Natural killer cell (primary cell): ENCODE data around the gene KIRREL1. TPM values are rescaled to one million over a fixed set of nuclear protein-coding genes. Genes with fewer than 3 reads are reported as not detected.

ENCODE experiments used
- ATAC-seq, 3 donors: fragments of 150-1000 bp in 2 of 3; fragments of 200-7000 bp in 1 of 3; cut with Tn5 transposase; 1 replicate in 1 of 3; 2 replicates in 2 of 3; pipeline ENCODE4 v1.10.0; 2021; ENCODE audit warnings: mild to moderate bottlenecking in 2 of 3, moderate library complexity in 2 of 3
- DNase-seq, 2 donors: peaks; one replicate each; pipeline versions ENCODE4 v3.0.0 to v3.0.0-alpha.2; 2013 to 2021; ENCODE audit warnings: mixed read lengths in 1 of 2
- H3K27ac ChIP-seq: one replicate; pipeline ENCODE4 v1.5.1; 2013; ENCODE audit warnings: mild to moderate bottlenecking, low read length
- H3K27me3 ChIP-seq: one replicate; pipeline ENCODE4 v1.6.1; 2013; ENCODE audit warnings: low read length; ENCODE audit not compliant: control insufficient read depth, insufficient read depth
- H3K36me3 ChIP-seq: one replicate; pipeline ENCODE4 v1.6.1; 2013; ENCODE audit warnings: low read length; ENCODE audit not compliant: control insufficient read depth, insufficient read depth
- H3K4me1 ChIP-seq: one replicate; pipeline ENCODE4 v1.6.1; 2013; ENCODE audit warnings: low read length; ENCODE audit not compliant: control insufficient read depth, insufficient read depth
- H3K4me3 ChIP-seq: one replicate; pipeline ENCODE4 v1.5.1; 2013; ENCODE audit warnings: low read length
- H3K9me3 ChIP-seq: one replicate; pipeline ENCODE4 v1.6.1; 2013; ENCODE audit warnings: low read length; ENCODE audit not compliant: control insufficient read depth, insufficient read depth
- H3K27ac Mint-ChIP-seq, 2 donors: one replicate each; pipeline ENCODE4 v1.8.0; 2022; ENCODE audit warnings: mild to moderate bottlenecking in 2 of 2, mixed read lengths in 2 of 2, moderate library complexity in 1 of 2
- H3K27me3 Mint-ChIP-seq, 2 donors: one replicate each; pipeline ENCODE4 v1.8.0; 2022; ENCODE audit warnings: low read depth in 2 of 2, mixed read lengths in 2 of 2
- H3K36me3 Mint-ChIP-seq: one replicate; pipeline ENCODE4 v1.8.0; 2022; ENCODE audit warnings: mixed read lengths
- H3K4me1 Mint-ChIP-seq, 2 donors: one replicate each; pipeline ENCODE4 v1.8.0; 2022; ENCODE audit warnings: mixed read lengths in 2 of 2
- H3K4me3 Mint-ChIP-seq: one replicate; pipeline ENCODE4 v1.8.0; 2022; ENCODE audit warnings: mild to moderate bottlenecking, moderate library complexity, mixed read lengths
- H3K9me3 Mint-ChIP-seq, 2 donors: one replicate each; pipeline ENCODE4 v1.8.0; 2022; ENCODE audit warnings: mixed read lengths in 2 of 2
- WGBS: methylation state at CpG from one replicate; pipeline ENCODE4 v1.1.7; 2013; ENCODE audit warnings: missing lambda C conversion rate; ENCODE audit not compliant: insufficient coverage; 5-methylcytosine and 5-hydroxymethylcytosine counted together
- intact Hi-C: fragments of 100-400 bp; cut with micrococcal nuclease; formaldehyde crosslinking; loops from one replicate; pipeline ENCODE4 v1.14.2; 2022
- total RNA-seq, 4 donors: library from RNA; stranded (reverse); fragments of 120-200 nt in 1 of 4; gene quantifications; one replicate each; pipeline versions ENCODE4 v1.2.3 to v1.2.4, GENCODE V29; 2013 to 2022
- TF ChIP-seq, protein P1 (sequence below): fragments of 200-600 bp; IDR thresholded peaks from one replicate; pipeline ENCODE4 v1.8.0; 2022; ENCODE audit warnings: antibody characterized with exemption

Gene KIRREL1
- total RNA-seq, 3 donors from 2014 or later (not counting 1 experiment from before 2014, with no cell fraction given) = not detected

- Mint-ChIP-seq H3K27me3 (peaks cover 7 to 23% of the 10 kb centered on the region in 2 donors), H3K36me3 (no peaks in the 10 kb centered on the region), H3K27ac (no peak overlapping the region), H3K9me3 (no peaks in the 10 kb centered on the region), H3K4me1 (peaks cover 3 to 4% of the 10 kb centered on the region in 2 donors), H3K4me3 (no peak overlapping the region)
- ATAC-seq (no peak), DNase-seq (no peak)
- H3K4me3 ChIP-seq = no peak overlapping the region
- H3K9me3 ChIP-seq = peaks cover 2% of the 10 kb centered on the region
- H3K27ac ChIP-seq = no peak overlapping the region
- H3K27me3 ChIP-seq = no peaks in the 10 kb centered on the region
- no peaks in the 10 kb centered on the region for H3K36me3 ChIP-seq
- TF ChIP-seq, protein P1, sequence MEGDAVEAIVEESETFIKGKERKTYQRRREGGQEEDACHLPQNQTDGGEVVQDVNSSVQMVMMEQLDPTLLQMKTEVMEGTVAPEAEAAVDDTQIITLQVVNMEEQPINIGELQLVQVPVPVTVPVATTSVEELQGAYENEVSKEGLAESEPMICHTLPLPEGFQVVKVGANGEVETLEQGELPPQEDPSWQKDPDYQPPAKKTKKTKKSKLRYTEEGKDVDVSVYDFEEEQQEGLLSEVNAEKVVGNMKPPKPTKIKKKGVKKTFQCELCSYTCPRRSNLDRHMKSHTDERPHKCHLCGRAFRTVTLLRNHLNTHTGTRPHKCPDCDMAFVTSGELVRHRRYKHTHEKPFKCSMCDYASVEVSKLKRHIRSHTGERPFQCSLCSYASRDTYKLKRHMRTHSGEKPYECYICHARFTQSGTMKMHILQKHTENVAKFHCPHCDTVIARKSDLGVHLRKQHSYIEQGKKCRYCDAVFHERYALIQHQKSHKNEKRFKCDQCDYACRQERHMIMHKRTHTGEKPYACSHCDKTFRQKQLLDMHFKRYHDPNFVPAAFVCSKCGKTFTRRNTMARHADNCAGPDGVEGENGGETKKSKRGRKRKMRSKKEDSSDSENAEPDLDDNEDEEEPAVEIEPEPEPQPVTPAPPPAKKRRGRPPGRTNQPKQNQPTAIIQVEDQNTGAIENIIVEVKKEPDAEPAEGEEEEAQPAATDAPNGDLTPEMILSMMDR = no peak
- WGBS = 94% methylated on average over 8 of the region's 8 CpGs
- intact Hi-C loops = no loop called here
- H3K4me1 ChIP-seq = no peaks in the 10 kb centered on the region
These were observed 27.9 kb upstream of the KIRREL1 start for GRCh38 chr1:157965584-157965983.

- H3K27ac ChIP-seq = no peak overlapping the region
- no peak for DNase-seq
- TF ChIP-seq, protein P1 = no peak
- H3K4me1 Mint-ChIP-seq = peaks cover 8 to 9% of the 10 kb centered on the region in 2 donors
- no peaks in the 10 kb centered on the region for H3K36me3 Mint-ChIP-seq
- intact Hi-C loops = no loop called here
- H3K4me3 Mint-ChIP-seq = no peak overlapping the region
- H3K9me3 Mint-ChIP-seq = no peaks in the 10 kb centered on the region
- H3K27me3 Mint-ChIP-seq = peaks cover 7 to 23% of the 10 kb centered on the region in 2 donors
- ATAC-seq = no peak
- H3K4me3 ChIP-seq = no peak overlapping the region
- no peak overlapping the region for H3K27ac Mint-ChIP-seq
- 88% methylated on average over 7 of the region's 9 CpGs for WGBS
- H3K27me3 ChIP-seq = no peaks in the 10 kb centered on the region
- H3K9me3 ChIP-seq = peaks cover 2% of the 10 kb centered on the region
- H3K36me3 ChIP-seq = no peaks in the 10 kb centered on the region
- peaks cover under 1% of the 10 kb centered on the region for H3K4me1 ChIP-seq
These were observed 27.4 kb upstream of the KIRREL1 start for GRCh38 chr1:157966031-157966537.

GRCh38 chr1:157967205-157967604, 26.2 kb upstream of the KIRREL1 start:
- H3K9me3 Mint-ChIP-seq = no peaks in the 10 kb centered on the region
- no peaks in the 10 kb centered on the region for H3K36me3 ChIP-seq

More at GRCh38 chr1:157967205-157967604, 26.2 kb upstream of the KIRREL1 start:
- H3K4me1 Mint-ChIP-seq = peaks cover 15 to 16% of the 10 kb centered on the region in 2 donors
- H3K27me3 Mint-ChIP-seq = peaks cover 7 to 24% of the 10 kb centered on the region in 2 donors
- intact Hi-C loops = no loop called here
- H3K36me3 Mint-ChIP-seq = no peaks in the 10 kb centered on the region
- DNase-seq (no peak), ATAC-seq (no peak)
- TF ChIP-seq, protein P1 = no peak
- H3K9me3 ChIP-seq = peaks cover 2% of the 10 kb centered on the region
- H3K4me1 ChIP-seq = peaks cover 5% of the 10 kb centered on the region
- no peak overlapping the region for H3K4me3 Mint-ChIP-seq
- H3K4me3 ChIP-seq = no peak overlapping the region
- no peaks in the 10 kb centered on the region for H3K27me3 ChIP-seq
- H3K27ac ChIP-seq = no peak overlapping the region
- no peak overlapping the region for H3K27ac Mint-ChIP-seq
